Activated CD8-positive, alpha-beta memory T cell treated with anti-CD3 and anti-CD28 coated beads for 48 hours (primary cell): ENCODE results near the gene TPP1.

Source experiments
- DNase-seq, 3 experiments: peaks; one replicate each; pipeline ENCODE4 v3.0.0-alpha.2; 2020; ENCODE audit warnings: low read depth in 2 of 3, low spot score in 2 of 3

TPP1 gene

DNA sequence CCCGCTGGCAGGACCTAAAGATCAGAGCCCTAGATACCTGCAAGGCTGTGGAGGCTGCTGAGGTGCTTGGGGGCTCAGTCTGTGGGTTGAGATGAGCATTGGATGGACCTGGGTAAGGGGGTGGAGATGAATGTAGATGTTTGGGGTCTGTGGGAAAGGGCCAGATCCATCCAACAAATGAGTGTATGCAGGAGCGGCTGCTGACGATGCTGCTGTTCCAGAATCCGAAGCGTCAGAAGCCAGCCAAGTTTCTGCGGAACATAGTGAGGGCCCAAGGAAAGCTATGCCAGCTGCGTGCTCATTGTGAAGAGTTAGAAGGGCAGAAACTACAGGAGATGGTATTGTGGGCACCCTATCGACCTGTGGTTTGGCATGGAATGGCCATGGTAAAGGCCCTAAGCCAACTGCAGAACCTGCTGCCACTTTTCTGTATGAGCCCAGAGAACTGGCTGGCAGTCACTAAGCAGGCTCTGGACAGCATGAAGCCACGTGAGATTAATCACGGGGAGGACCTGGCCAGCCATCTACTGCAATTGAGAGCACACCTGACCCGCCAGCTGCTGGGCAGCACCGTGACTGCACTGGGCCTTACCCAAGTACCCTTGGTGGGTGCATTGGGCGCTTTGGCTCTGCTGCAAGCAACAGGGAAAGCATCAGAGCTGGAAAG, 52.4 kb downstream of the TPP1 start:
- no peak for DNase-seq

DNA sequence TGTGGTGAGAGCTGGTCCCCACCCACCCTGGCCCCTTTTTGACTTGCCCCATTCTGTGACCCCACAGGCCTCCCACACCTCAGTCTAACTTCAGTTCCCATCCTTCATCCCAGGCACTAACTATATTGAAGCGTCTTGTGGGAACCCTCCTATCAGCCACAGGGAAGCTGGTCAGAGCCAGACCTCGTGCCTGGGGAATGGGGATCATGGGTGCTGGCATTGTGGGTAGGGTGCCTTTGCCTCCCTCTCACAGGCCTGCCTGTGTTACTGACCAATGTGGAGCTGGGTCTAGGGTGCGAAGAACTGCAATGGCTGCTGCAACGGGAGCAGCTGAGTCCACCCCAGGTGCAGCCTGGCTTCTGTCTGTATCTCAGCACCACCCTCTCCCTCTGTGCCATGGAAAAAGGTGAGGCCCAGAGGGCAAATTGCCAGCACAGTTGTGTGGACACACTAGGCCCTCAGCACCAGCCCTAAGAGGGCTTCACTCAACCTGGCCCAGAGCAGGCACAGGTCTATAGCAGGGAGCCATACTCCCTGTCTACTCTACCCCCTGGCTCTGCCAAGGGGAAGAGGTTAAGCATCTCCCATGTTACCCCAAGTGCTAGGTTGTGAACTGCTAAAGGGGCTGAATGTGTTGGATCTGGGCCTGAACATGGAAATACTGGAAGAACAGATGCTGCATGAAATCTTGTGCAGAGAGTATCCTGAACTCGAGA, 53.1 kb downstream of the TPP1 start:
- no peak for DNase-seq

DNA sequence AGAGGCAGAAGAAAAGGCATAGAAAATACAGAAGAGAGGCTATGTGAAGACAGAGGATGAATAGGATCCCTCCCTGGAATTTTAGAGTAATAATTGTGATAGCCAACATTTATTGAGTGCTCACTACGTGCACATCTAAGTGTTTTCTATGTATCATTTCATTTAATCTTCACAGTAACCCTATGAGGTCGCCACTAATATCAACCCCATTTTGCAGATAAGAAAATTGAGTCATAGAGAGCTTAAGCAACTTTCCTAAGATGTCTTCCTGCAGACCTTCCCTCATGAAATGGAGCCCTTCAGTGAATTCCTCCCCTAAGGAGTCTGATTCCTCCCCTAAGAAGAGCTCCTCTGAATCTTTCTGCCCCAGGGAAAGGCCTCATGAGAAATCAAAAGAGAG, 53.9 kb downstream of the TPP1 start:
- no peak for DNase-seq

DNA sequence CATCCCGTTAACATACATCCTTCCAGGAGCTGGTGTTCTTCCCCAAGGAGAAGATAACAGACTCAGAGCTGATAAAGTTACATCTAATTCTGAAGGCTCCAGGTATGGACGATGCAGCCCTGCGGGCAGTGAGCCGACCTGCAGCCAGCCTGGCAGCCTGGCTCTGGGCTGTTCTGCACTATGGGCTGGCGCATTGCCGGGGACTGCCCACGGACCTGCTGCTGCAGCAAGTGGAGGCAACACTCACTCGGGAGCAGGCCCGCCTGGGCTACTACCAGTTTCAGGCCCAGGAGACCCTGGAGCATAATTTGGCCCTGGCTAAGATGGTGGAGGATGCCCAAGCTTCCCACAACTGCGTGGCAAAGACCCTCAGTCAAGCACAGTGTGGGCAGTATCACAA, 55.6 kb downstream of the TPP1 start:
- DNase-seq, result no peak

DNA sequence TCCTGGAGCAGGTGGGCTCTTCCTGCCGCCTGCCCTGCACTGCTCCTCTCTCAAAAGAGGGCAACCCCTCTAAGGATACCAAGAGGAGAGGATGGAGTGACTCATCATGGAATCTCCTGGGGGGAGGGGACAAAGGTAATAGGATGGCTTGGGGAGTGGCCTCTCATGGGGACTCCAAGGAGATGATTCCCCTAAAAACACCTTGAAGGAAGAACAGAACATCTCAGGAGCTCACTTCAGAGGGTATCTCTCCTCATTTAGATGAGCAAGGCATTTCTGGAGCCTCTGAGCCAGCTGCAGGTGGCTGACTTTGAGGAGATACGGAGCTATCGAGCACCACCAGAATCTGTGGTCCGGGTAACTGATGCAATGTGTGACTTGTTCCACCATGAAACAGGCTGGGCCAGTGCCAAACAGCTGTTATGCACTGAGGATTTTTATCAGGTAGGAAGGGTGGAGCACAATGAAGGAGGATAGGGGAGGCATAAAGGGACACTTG, 56.1 kb downstream of the TPP1 start:
- no peak for DNase-seq
